NCI-H146 treated with DMSO at 0.1 percent for 48 hours (cell line): ENCODE data around the gene GDF10.

Experiments used
- DNase-seq: peaks from one replicate; lab custom pipeline; 2025; ENCODE audit not compliant: unreplicated experiment; lab: John Stamatoyannopoulos, UW

The GDF10 gene

GRCh38 chr10:47312663-47312995 lies 12.6 kb downstream of the GDF10 start:
- DNase-seq, result no peak

GRCh38 chr10:47314416-47314970 lies 14.5 kb downstream of the GDF10 start:
- no peak for DNase-seq

GRCh38 chr10:47315421-47315820 lies 15.4 kb downstream of the GDF10 start:
- no peak for DNase-seq

GRCh38 chr10:47316131-47316530 lies 16.1 kb downstream of the GDF10 start:
- no peak for DNase-seq

- no peak for DNase-seq
Observed at GRCh38 chr10:47317251-47317650, 17.3 kb downstream of the GDF10 start.

- no peak for DNase-seq
Observed at GRCh38 chr10:47318706-47319105, 18.7 kb downstream of the GDF10 start.

- DNase-seq, result no peak
Observed at GRCh38 chr10:47319784-47320183, 19.8 kb downstream of the GDF10 start.

- DNase-seq, result no peak
Observed at GRCh38 chr10:47320812-47321211, 20.8 kb downstream of the GDF10 start.

GRCh38 chr10:47321521-47322195 lies 21.7 kb downstream of the GDF10 start:
- DNase-seq, result no peak

GRCh38 chr10:47322300-47323061 lies 22.5 kb downstream of the GDF10 start, which contains the start of gene GDF2:
Gene GDF2, plus strand, starts transcription at chr10:47322454. Its CDS starts 215 bp downstream, at chr10:47322669.
- no peak for DNase-seq

GRCh38 chr10:47323087-47323486 lies 23.1 kb downstream of the GDF10 start:
- DNase-seq, result no peak

GRCh38 chr10:47323636-47324296 lies 23.8 kb downstream of the GDF10 start:
- DNase-seq, result no peak

GRCh38 chr10:47325303-47326291 lies 25.6 kb downstream of the GDF10 start:
- DNase-seq, result no peak

GRCh38 chr10:47326306-47326926 lies 26.4 kb downstream of the GDF10 start:
- no peak for DNase-seq

GRCh38 chr10:47326927-47327330 lies 26.9 kb downstream of the GDF10 start:
- DNase-seq, result no peak

- no peak for DNase-seq
Observed at GRCh38 chr10:47329855-47330254, 29.9 kb downstream of the GDF10 start.

GRCh38 chr10:47330366-47330765 lies 30.4 kb downstream of the GDF10 start:
- DNase-seq, result no peak

- no peak for DNase-seq
Observed at GRCh38 chr10:47330804-47331203, 30.8 kb downstream of the GDF10 start.

GRCh38 chr10:47331491-47331890 lies 31.5 kb downstream of the GDF10 start:
- DNase-seq, result no peak

GRCh38 chr10:47331954-47332353 lies 32.0 kb downstream of the GDF10 start:
- DNase-seq, result no peak
